ENCODE results near the gene TMEM115. TPM values are rescaled to one million over a fixed set of nuclear protein-coding genes. Genes with fewer than 3 reads are reported as not detected.

The TMEM115 gene
- total and polyA plus RNA-seq, 2 donors (not counting 3 experiments of a cell fraction or from before 2014, with no cell fraction given): 44.7 to 65.5 TPM

- POLR2A ChIA-PET: no interaction called here
- DNase-seq (ENCODE audit: low read depth, low spot score): no peak
- no peak overlapping the region for H3K27ac ChIP-seq (ENCODE audit: insufficient read depth, low read depth, low read length)
- FAIRE-seq: no peak
- no peak overlapping the region for H3K4me3 ChIP-seq (replicated peaks in 1 of 3; ENCODE audit: insufficient read depth in 1 of 3, low read depth in 1 of 3, low read length in 3 of 3)
- CTCF ChIA-PET: interaction anchor here (0.8 to 4.3 kb wide), 12 partner anchors 11 to 217 kb away, joined by 3 to 66 read pairs (median 18); partner anchors contain the start of genes HYAL1, HYAL3, IFRD2 and NAA80
- no peak overlapping the region for H3K9ac ChIP-seq (replicated peaks; ENCODE audit: extremely low read depth, insufficient read depth, low read length)
- no peak overlapping the region for H3K4me2 ChIP-seq (ENCODE audit: insufficient read depth, low read length)
- H3K27me3 ChIP-seq (ENCODE audit: control insufficient read depth in 2 of 2, insufficient read depth in 2 of 2, low read length in 2 of 2): no peaks in the 10 kb centered on the region
- intact Hi-C loops (cut with micrococcal nuclease): loop anchor here (2.0 kb wide), 1 partner anchor 98 kb away; no protein-coding TSS in a partner anchor
- H4K20me1 ChIP-seq (replicated peaks; ENCODE audit: control insufficient read depth, extremely low read depth, insufficient read depth, low read length): no peaks in the 10 kb centered on the region
- TF ChIP-seq MAX (IDR thresholded peaks at IDR 0.05; ENCODE audit: insufficient read depth, insufficient read length) (no peak), MYC (IDR thresholded peaks at IDR 0.05; ENCODE audit: low read depth, low read length) (no peak), CTCF (IDR thresholded peaks at IDR 0.05; ENCODE audit: extremely low read depth in 1 of 2, insufficient read depth in 1 of 2, low read depth in 1 of 2, low read length in 2 of 2) (no peak), JUN (IDR thresholded peaks at IDR 0.05; ENCODE audit: borderline replicate concordance, insufficient read depth, insufficient read length, low read depth) (no peak), FOS (IDR thresholded peaks at IDR 0.05; ENCODE audit: borderline replicate concordance, insufficient read depth, low read length) (no peak), POLR2A (IDR thresholded peaks at IDR 0.05; ENCODE audit: low read depth, low read length) (no peak), POLR2AphosphoS5 (IDR thresholded peaks at IDR 0.05; ENCODE audit: insufficient read depth, low read depth, low read length) (no peak), EZH2 (IDR thresholded peaks at IDR 0.05; ENCODE audit: borderline replicate concordance, low read depth, low read length, severe bottlenecking) (no peak), GATA2 (IDR thresholded peaks at IDR 0.05; ENCODE audit: insufficient read depth, insufficient read length, low read depth, low read length) (no peak)
- H3K4me1 ChIP-seq (ENCODE audit: control insufficient read depth, extremely low read depth, insufficient read depth, low read length): peaks cover 39% of the 10 kb centered on the region
- BruUV-seq (replicated peaks): no TSS peak
- no peaks in the 10 kb centered on the region for H3K9me3 ChIP-seq (replicated peaks; ENCODE audit: control insufficient read depth, insufficient read depth, low read length)
- H3K79me2 ChIP-seq (ENCODE audit: control insufficient read depth, insufficient read depth, low read length): peaks cover 29% of the 10 kb centered on the region
- peaks cover 4 to 20% of the 10 kb centered on the region in 2 experiments for H3K36me3 ChIP-seq (ENCODE audit: control insufficient read depth in 2 of 2, extremely low read depth in 1 of 2, insufficient read depth in 2 of 2, low read length in 2 of 2)
- H3K9me1 ChIP-seq (replicated peaks; ENCODE audit: control insufficient read depth, extremely low read depth, insufficient read depth, low read length): no peaks in the 10 kb centered on the region
- H2AFZ ChIP-seq (ENCODE audit: low read depth, low read length): no peak overlapping the region
- dilution Hi-C loops (cut with MboI; ENCODE audit: extremely low pct_ligation_motif_present, low sequenced_read_pairs): no loop called here
Measured at GRCh38 chr3:50325113-50325480, 34.2 kb downstream of the TMEM115 start.
